ENCODE results near the gene SENP5.

DNA sequence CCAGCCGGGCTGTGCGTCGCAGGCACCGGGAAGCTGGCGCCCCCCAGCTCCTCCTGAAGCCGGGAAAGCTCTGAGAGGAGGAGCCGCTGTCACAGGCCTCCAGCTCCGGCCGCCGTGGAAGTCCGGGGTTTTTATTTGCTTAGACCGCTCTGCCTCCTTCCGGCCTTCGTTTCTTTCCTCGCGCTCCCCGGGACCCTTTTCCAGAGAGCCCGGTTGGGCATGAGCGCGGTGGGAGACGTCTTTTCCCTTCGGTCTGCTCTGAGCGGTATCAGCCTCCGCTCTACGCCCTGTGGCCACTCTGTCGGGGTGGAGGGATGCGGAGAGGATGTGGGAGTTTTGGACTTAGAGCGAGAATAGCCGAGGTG, 559 bp downstream of the SENP5 start:
- TF ChIP-seq, protein P1, sequence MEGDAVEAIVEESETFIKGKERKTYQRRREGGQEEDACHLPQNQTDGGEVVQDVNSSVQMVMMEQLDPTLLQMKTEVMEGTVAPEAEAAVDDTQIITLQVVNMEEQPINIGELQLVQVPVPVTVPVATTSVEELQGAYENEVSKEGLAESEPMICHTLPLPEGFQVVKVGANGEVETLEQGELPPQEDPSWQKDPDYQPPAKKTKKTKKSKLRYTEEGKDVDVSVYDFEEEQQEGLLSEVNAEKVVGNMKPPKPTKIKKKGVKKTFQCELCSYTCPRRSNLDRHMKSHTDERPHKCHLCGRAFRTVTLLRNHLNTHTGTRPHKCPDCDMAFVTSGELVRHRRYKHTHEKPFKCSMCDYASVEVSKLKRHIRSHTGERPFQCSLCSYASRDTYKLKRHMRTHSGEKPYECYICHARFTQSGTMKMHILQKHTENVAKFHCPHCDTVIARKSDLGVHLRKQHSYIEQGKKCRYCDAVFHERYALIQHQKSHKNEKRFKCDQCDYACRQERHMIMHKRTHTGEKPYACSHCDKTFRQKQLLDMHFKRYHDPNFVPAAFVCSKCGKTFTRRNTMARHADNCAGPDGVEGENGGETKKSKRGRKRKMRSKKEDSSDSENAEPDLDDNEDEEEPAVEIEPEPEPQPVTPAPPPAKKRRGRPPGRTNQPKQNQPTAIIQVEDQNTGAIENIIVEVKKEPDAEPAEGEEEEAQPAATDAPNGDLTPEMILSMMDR (IDR thresholded peaks at IDR 0.05) = peak; percentile 22; the same call in 1 of the 2 replicates
- no peak for TF ChIP-seq ZFX (IDR thresholded peaks at IDR 0.05; ENCODE audit: borderline replicate concordance)
